Activated CD4-positive, alpha-beta T cell treated with anti-CD3 and anti-CD28 coated beads, Interleukin-2, amount 10 ng/mL, durations not matched to agents 24 days and 14 days (primary cell): ENCODE measurements around the gene FAM110C. TPM values are rescaled to one million over a fixed set of nuclear protein-coding genes. Genes with fewer than 3 reads are reported as not detected.
"Not testable (repeated sequence)": the region's sequence is repeated elsewhere in the genome, so short reads cannot be mapped to it uniquely, and the experiment has no call there.

ENCODE experiments used
- DNase-seq: peaks from one replicate; pipeline ENCODE4 v3.0.0; 2022
- H3K27ac Mint-ChIP-seq: one replicate; pipeline ENCODE4 v1.8.0; 2022; ENCODE audit warnings: mild to moderate bottlenecking, mixed read lengths
- H3K27me3 Mint-ChIP-seq: one replicate; pipeline ENCODE4 v1.8.0; 2022; ENCODE audit warnings: mixed read lengths
- H3K36me3 Mint-ChIP-seq: one replicate; pipeline ENCODE4 v1.8.0; 2022; ENCODE audit warnings: low read depth, mild to moderate bottlenecking, mixed read lengths
- H3K4me1 Mint-ChIP-seq: one replicate; pipeline ENCODE4 v1.8.0; 2021; ENCODE audit warnings: mixed read lengths
- H3K4me3 Mint-ChIP-seq: one replicate; pipeline ENCODE4 v1.8.0; 2022; ENCODE audit warnings: mild to moderate bottlenecking, moderate library complexity, mixed read lengths
- H3K9me3 Mint-ChIP-seq: one replicate; pipeline ENCODE4 v1.8.0; 2021; ENCODE audit warnings: mixed read lengths
- intact Hi-C: fragments of 100-400 bp; cut with micrococcal nuclease; formaldehyde crosslinking; loops from one replicate; pipeline ENCODE4 v1.15.1; 2023
- total RNA-seq: library from RNA; stranded (reverse); gene quantifications from 2 replicates; pipeline ENCODE4 v1.2.3, GENCODE V29; 2022

The FAM110C gene
- total RNA-seq, 1 donor from 2014 or later: 0.33 TPM

DNA sequence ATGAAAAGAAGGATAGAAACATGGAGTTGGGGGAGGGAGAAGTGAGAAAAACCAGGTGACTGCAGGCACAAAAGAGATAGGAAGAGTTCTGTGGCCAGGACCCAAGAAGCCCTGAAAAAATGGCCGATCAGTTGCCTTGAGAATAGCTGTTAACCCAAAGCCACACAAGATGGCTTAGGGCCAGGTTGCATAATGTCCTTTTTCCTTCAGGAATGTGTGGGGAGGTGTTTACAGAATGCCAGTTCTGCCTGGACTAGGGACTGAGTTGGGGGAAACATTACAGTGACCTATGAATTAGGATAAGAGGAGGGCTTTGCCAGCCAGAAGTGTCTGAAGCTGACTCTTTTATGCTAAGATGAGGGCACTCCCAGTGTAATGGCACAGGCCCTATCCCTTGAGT is 17.1 kb downstream of the FAM110C start:
- intact Hi-C loops: no loop called here
- Mint-ChIP-seq H3K27ac (no peak overlapping the region), H3K9me3 (peaks cover 12% of the 10 kb centered on the region), H3K4me1 (peaks cover 54% of the 10 kb centered on the region), H3K27me3 (no peaks in the 10 kb centered on the region), H3K4me3 (no peak overlapping the region), H3K36me3 (no peaks in the 10 kb centered on the region)
- no peak for DNase-seq

DNA sequence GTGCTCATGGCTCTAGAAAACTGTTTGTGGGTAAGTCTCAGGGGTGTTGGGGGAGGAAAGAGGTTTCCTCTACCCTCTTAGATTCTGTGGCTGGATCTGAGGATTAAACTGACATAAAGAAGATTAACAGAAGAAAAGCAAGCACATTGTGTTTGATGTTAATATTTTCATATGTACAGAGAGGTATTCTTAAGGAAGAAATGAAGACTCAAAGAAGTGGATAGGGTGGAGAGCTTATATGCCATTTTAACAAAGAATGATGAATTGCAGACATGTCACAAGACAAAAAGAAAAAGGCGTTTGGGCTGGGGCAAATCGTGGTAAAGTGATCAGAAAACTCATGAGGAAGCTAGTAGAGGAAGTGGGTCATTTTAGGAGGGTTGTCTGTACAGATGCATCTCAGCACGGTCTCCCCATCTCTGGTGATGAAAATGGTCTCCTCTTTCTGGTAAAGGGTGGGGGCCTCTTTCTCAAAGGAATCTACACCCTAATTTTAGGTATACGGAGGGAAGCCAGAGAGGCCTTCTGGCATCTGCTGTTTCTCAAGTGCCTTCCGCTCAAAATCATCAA is 17.8 kb downstream of the FAM110C start:
- intact Hi-C loops: no loop called here
- Mint-ChIP-seq H3K4me1 (peaks cover 52% of the 10 kb centered on the region), H3K27ac (peak overlapping the region; percentile 1), H3K9me3 (peaks cover 11% of the 10 kb centered on the region), H3K27me3 (no peaks in the 10 kb centered on the region), H3K4me3 (peak overlapping the region; percentile 8), H3K36me3 (no peaks in the 10 kb centered on the region)
- no peak for DNase-seq

DNA sequence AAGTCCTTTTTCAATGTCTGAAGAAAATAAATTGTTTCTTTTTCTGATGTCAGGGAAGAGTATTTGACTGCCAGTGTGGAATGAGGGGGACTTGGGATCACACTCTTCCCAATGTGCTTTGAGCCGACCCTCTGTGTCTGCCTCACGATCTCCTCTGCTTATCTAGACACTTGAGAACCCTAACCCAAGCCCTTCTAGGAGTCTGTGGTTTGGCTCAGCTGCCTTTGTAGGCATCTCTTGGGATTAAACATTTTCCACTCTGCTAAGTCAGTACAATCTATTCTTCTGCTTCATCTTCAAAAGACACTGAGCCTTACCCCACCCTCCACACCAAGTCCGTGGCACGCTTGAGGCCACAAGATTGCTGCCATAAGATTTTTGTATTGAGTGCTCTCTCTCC is 19.4 kb downstream of the FAM110C start:
- peaks cover 41% of the 10 kb centered on the region for H3K4me1 Mint-ChIP-seq
- intact Hi-C loops: no loop called here
- no peak for DNase-seq
- no peaks in the 10 kb centered on the region for H3K36me3 Mint-ChIP-seq
- H3K9me3 Mint-ChIP-seq: peaks cover 16% of the 10 kb centered on the region
- H3K27me3 Mint-ChIP-seq: peaks cover 3% of the 10 kb centered on the region
- no peak overlapping the region for H3K4me3 Mint-ChIP-seq
- no peak overlapping the region for H3K27ac Mint-ChIP-seq

DNA sequence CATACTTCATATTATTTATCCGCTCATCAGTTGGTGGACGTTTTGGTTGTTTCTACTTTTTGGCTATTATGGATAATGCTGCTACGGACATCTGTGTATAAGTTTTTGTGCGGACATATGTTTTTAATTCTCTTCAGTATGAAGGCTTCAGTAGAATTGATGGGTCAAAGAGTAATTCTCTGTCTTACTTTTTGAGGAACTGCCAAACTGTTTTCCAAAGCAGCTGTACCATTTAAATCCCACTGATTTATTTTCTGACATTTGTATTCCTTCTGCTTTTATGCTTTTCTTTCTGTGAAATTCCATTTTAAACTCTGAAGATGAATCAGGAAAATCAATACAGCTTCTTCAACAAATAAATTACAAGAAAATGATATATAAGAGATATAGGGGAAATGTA is 20.8 kb downstream of the FAM110C start:
- Mint-ChIP-seq H3K36me3 (no peaks in the 10 kb centered on the region), H3K9me3 (peaks cover 13% of the 10 kb centered on the region), H3K4me3 (no peak overlapping the region), H3K27me3 (peaks cover 5% of the 10 kb centered on the region), H3K27ac (no peak overlapping the region), H3K4me1 (peaks cover 36% of the 10 kb centered on the region)
- no peak for DNase-seq
- intact Hi-C loops: no loop called here

DNA sequence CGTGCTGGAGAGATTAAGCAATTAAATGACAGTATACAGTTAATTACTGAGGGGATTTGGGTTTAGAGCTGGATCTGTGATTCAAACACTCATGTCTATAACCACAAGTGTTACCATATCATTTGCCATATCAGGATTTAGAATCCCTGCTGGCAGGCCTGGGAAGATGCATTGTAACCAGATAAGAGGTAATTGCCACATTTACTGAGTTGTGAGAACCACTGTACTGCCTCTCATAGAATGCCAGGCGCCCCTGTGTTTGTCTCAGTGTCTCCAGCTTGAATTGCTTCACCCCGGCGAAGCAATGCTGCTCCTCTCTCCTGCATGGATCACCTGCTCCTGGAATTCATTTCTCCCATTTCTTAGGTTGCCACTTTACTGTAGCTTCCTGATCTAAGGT is 21.7 kb downstream of the FAM110C start:
- H3K9me3 Mint-ChIP-seq: peaks cover 13% of the 10 kb centered on the region
- peak overlapping the region; percentile 42 for H3K27ac Mint-ChIP-seq
- H3K36me3 Mint-ChIP-seq, intact Hi-C loops, H3K27me3 Mint-ChIP-seq, DNase-seq: not testable (repeated sequence)
- H3K4me1 Mint-ChIP-seq: peaks cover 28% of the 10 kb centered on the region
- H3K4me3 Mint-ChIP-seq: peak overlapping the region; percentile 43

DNA sequence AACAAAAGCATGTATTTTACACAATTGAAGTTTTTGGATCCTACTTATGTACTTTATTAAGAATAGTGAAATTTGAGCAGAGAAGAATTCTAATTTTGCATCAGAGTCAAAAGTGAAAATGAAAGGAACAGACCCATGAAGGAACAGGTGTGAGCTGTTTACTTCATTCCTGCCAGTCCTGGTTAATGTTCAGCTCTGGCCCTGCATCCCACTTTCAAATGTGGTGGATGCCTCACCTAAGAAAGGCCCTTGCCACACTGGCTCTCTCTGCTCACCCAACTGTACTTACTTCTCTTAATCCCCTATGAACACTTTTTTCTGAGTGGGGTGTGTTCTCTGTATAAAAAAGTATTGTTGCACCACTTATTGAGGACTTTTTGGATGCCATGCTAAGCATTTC is 22.2 kb downstream of the FAM110C start:
- intact Hi-C loops: no loop called here
- peak overlapping the region; percentile 42 for H3K27ac Mint-ChIP-seq
- peaks cover 12% of the 10 kb centered on the region for H3K9me3 Mint-ChIP-seq
- no peaks in the 10 kb centered on the region for H3K36me3 Mint-ChIP-seq
- peak overlapping the region; percentile 43 for H3K4me3 Mint-ChIP-seq
- peaks cover 6% of the 10 kb centered on the region for H3K27me3 Mint-ChIP-seq
- DNase-seq: peak; percentile 76
- peaks cover 25% of the 10 kb centered on the region for H3K4me1 Mint-ChIP-seq

DNA sequence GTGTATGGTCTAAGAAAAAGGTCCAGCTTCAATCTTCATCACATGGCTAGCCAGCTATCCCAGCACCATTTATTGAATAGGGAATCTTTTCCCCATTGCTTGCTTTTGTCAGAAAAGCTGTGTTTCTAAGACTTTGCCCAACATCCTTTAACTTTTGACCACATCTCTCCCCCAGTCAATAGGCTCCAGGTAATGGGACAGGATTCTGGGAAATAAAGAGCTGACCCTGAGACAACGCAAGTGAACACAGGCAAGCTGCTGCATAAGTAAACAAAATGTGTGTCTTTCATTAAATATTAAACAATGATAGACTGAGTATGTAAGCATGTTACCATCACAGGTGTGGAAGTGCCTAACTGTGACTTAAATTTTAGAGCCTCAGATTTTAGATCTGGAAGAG is 23.0 kb downstream of the FAM110C start:
- Mint-ChIP-seq H3K27ac (no peak overlapping the region), H3K36me3 (no peaks in the 10 kb centered on the region), H3K9me3 (peaks cover 9% of the 10 kb centered on the region), H3K4me1 (peaks cover 19% of the 10 kb centered on the region), H3K27me3 (peaks cover 6% of the 10 kb centered on the region), H3K4me3 (no peak overlapping the region)
- DNase-seq: no peak
- intact Hi-C loops: no loop called here

DNA sequence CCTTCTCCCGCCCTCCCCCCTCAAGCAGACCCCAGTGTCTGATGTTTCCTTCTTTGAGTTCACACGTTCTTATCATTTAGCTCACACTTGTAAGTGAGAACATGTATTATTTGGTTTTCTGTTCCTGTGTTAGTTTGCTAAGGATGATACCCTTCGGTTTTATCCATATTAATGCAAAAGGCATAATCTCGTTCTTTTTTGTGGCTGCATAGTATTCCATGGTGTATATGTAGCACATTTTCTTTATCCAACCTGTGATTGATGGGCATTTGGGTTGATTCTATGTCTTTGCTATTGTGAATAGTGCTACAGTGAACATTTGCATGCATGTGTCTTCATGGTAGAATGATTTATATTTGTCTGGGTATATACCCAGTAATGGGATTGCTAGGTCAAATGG is 24.1 kb downstream of the FAM110C start:
- H3K36me3 Mint-ChIP-seq, intact Hi-C loops, DNase-seq, H3K27me3 Mint-ChIP-seq, H3K27ac Mint-ChIP-seq, H3K4me3 Mint-ChIP-seq, H3K9me3 Mint-ChIP-seq: not testable (repeated sequence)
- peaks cover 11% of the 10 kb centered on the region for H3K4me1 Mint-ChIP-seq

DNA sequence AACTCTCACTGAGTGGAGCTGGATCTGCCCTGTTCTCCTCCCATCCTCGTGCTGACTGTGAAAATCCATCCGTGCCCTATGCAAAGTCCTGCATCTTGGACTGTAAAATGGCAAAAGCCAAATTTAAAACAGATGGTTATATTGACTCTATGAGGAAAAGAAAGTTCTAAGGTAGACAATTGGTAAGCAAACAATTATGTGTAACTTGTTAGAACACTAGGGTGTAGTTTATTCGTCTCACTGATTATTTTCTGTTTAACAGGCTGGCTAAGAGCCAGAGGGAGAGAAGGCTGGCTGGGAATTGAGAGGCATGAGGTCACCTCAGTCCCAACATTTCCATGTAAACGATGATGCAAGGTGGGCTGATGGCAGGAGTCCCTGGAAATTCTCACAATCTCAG is 26.0 kb downstream of the FAM110C start:
- H3K27me3 Mint-ChIP-seq, DNase-seq, H3K9me3 Mint-ChIP-seq, H3K36me3 Mint-ChIP-seq, H3K4me3 Mint-ChIP-seq, H3K27ac Mint-ChIP-seq, intact Hi-C loops: not testable (repeated sequence)
- peaks cover 17% of the 10 kb centered on the region for H3K4me1 Mint-ChIP-seq

DNA sequence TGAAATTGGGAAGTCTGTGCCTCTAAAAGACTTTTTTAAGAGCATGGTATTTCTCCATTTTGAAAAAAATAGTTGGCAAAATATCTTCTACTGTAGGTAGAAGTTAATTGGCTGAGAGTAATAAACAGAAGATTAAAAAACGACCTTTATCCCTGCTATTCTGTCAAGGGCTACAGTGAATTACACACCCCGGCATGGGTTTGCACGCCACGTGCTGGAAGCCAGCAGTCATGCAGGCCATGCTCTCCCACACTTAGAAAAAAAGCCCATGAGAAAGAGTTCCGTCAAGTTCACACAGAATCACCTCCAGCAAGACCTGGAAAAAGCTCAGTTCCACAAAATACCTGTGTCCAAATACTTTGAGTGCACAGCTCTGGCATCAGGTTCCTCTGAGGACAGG is 26.8 kb downstream of the FAM110C start:
- Mint-ChIP-seq H3K9me3 (peaks cover 5% of the 10 kb centered on the region), H3K27me3 (peaks cover 11% of the 10 kb centered on the region), H3K4me3 (no peak overlapping the region), H3K27ac (no peak overlapping the region), H3K36me3 (no peaks in the 10 kb centered on the region), H3K4me1 (peaks cover 22% of the 10 kb centered on the region)
- intact Hi-C loops: no loop called here
- no peak for DNase-seq

DNA sequence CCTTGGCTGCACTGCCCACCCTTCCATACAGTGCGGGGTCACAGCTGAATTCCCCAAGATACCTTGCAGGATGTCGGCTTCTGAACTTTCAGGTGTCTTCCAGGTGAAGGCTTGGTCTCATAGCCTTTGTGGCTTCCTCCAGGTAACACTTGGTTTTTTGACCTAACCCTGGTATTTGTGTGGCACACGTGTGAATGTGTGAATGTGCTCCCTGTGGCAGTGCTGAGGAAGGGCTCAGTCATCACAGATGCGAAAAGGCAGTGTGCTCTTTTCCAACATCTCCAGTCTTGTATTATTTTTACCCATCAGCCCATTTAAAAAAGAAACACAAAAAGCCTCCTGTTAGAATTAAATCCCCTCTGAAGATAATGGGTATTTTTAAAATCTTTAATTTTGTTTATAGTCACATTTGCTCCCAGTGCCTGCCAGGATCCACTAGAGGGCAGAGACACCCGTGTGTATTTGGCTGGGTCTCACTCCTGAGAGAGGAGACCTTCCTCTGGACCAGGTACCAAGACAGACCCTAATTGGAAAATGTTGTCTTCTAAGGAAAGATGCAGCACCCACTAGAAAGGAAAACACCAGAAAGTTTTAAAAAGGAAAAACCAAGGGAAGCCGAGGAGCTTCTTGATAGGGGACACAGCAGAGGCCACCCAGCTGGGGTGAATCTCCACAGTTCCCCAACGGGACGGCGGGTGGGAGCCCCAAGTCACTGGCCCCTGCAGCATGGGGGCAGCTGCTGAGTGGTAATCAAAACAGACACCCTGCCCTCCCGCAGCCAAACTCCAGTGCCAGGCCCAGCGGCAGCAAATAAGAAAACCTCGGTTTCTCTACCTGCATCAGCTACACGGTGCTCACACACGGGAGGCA is 27.7 kb downstream of the FAM110C start:
- no peaks in the 10 kb centered on the region for H3K36me3 Mint-ChIP-seq
- peaks cover 5% of the 10 kb centered on the region for H3K9me3 Mint-ChIP-seq
- intact Hi-C loops: no loop called here
- no peak overlapping the region for H3K27ac Mint-ChIP-seq
- H3K4me3 Mint-ChIP-seq: no peak overlapping the region
- H3K4me1 Mint-ChIP-seq: peaks cover 14% of the 10 kb centered on the region
- DNase-seq: no peak
- peaks cover 12% of the 10 kb centered on the region for H3K27me3 Mint-ChIP-seq

DNA sequence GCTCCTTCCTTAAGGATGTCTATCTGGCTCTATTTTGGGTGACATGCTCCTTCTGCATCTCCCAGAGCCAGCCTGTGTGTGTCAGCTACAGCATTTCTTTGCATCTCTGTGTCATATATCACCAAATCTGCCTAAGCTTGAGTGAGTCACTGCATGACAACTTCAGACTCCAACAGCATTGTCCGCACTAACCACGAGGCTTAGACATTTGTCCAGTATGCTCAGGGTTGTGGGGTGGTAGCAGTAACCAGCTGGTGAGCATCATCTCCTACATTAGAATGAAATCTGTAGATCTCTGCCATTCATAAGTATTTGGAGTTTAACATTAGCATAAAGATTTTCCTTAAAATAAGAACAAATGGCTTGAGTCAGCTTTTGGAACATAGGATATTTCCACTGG is 30.4 kb downstream of the FAM110C start:
- H3K27me3 Mint-ChIP-seq: peaks cover 11% of the 10 kb centered on the region
- H3K36me3 Mint-ChIP-seq, H3K27ac Mint-ChIP-seq, H3K9me3 Mint-ChIP-seq, H3K4me3 Mint-ChIP-seq, DNase-seq, intact Hi-C loops: not testable (repeated sequence)
- peaks cover 14% of the 10 kb centered on the region for H3K4me1 Mint-ChIP-seq

DNA sequence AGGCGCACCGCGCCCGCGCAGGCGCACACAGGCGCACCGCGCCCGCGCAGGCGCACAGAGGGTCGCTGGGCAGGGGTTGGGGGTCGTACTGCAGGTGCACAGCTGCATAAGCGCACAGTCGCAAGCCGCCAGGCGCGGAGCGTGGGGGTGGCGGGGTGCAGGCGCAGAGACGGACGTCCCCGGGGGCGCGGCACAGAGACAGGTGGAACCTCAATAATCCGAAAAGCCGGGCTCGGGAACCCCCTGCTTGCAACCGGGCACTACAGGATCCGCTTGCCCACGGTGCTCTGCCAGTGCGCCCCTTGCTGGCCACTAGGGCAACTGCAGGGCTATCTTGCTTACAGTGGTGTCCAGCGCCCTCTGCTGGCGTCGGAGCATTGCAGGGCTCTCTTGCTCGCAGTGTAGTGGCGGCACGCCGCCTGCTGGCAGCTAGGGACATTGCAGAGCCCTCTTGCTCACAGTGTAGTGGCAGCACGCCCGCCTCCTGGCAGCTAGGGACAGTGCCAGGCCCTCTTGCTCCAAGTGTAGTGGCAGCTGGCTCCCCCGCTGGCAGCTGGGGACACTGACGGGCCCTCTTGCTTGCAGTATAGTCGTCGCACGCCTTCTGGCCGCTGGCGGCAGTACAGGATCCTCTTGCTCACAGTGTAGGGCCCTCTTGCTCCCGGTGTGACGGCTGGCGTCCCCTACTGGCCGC is 34.9 kb downstream of the FAM110C start:
- DNase-seq: peak; percentile 84
- peaks cover 12% of the 10 kb centered on the region for H3K4me1 Mint-ChIP-seq
- no peaks in the 10 kb centered on the region for H3K36me3 Mint-ChIP-seq
- H3K9me3 Mint-ChIP-seq: no peaks in the 10 kb centered on the region
- H3K27me3 Mint-ChIP-seq: peaks cover 10% of the 10 kb centered on the region
- no peak overlapping the region for H3K4me3 Mint-ChIP-seq
- intact Hi-C loops: no loop called here
- no peak overlapping the region for H3K27ac Mint-ChIP-seq

DNA sequence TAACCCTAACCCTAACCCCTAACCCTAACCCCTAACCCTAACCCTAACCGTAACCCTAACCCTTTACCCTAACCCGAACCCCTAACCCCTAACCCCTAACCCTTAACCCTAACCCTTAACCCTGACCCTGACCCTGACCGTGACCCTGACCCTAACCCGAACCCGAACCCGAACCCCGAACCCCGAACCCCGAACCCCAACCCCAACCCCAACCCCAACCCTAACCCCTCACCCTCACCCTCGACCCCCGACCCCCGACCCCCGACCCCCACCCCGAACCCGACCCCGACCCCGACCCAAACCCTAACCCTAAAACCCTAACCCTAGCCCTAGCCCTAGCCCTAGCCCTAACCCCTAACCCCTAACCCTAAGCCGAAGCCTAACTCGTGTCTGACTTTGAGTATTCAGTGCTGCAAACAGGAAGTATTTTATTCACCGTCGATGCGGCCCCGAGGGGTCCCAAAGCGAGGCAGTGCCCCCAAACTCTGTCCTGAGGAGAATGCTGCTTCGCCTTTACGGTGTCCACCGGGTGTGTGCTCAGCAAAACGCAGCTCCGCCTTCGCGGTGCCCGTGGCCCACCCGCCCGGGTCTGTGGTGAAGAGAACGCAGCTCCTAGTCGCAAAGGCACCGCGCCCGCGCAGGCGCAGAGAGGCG is 36.0 kb downstream of the FAM110C start:
- no peaks in the 10 kb centered on the region for H3K9me3 Mint-ChIP-seq
- no peak for DNase-seq
- peaks cover 7% of the 10 kb centered on the region for H3K27me3 Mint-ChIP-seq

More for the DNA sequence above, 36.0 kb downstream of the FAM110C start:
- Mint-ChIP-seq H3K4me3 (no peak overlapping the region), H3K27ac (no peak overlapping the region), H3K4me1 (peaks cover 6% of the 10 kb centered on the region), H3K36me3 (no peaks in the 10 kb centered on the region)
- intact Hi-C loops: no loop called here
